NCI-H2029 treated with DMSO at 0.1 percent for 48 hours (cell line): ENCODE data around the gene PYGB.

Experiments
- DNase-seq: peaks from one replicate; lab custom pipeline; 2025; lab: John Stamatoyannopoulos, UW

PYGB gene

DNA sequence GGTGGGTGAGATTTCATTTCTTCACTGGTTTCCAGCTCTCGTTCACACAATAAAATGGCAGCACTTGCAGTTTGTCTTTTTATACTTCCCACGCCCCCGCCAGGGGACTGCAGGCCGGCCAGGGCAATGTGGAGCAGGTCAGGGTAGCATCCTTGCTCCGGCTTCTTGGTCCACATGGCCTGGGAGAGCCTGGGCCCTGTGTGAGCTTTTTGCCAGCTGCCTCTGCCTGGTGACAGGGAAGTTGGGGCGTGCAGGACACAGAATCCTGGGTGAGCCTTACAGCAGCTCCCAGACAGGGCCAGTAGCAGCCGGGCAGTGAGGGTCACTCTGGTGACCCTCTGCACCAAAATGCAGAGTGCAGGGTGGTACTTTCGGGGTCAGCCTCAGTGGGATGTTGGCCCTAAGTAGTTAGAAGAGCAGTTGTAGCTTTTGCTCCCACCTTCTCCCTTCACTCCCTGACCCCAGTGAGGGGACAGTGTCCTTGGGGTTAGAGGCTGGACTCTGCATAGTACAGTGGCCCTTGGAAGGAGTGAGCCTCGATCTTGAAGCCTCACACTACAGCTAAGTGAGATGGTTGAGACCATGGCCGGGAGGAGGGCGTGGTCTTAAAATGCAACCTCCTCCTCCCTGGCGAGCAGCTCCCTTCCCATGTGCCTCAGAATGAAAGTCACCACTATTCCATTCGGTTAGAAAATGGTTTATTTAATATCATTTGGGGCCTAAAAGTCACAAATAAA is 23.8 kb downstream of the PYGB start:
- no peak for DNase-seq

DNA sequence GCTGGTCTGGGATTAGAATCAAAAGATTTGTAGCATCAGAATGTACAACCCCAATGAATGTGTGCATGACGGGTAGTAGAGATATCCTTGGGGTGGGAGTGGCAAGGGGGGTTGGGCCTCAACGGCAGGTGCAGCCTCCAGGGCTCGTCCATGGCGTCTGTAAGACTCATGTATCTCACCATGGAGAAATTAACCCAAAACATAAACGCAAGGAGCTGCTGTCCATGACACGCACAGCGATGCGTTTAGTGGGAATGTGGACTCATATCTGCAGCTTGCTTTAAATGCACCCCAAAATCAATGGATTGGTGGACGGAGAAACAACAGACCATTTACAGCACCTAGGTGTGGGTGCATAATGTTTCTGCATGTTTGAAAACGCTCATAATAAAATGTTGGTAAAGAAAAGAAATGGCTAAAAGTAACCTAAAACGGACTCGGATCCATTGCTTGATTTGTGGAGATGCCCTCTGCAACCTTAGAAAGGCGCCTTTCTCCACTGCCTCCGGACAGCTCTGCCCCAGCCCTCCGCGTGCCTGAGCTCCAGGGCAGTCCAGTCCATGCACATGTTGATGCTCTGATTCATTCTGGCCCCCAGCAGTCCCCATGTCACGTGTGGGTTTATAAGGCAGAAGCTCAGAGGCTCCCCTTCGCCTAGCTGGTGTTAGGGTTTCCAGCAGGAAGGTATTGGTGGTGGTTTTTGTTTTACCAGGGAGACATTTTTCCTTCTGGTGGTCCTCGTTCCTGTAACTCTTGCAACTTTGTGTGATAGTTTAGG is 24.5 kb downstream of the PYGB start:
- no peak for DNase-seq

DNA sequence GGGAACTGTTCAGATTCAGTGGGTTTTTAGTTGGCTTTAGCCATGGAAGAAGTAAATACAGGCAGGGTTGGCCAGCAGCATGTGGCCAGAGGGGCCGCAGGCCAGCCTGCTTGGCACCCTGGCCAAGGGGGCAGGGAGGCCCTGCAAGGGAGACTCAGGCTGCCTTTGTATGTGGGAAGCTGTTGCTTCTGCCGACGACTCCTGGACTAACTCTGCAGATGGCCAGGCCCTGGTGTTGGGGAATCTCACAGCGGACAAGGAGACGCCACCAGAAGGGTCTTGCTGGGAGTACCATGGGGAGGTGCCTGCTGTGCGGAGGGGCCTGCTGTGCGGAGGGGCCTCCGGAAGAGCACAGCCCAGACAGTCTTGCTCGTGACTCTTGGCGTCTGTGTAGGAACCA is 25.2 kb downstream of the PYGB start:
- DNase-seq: no peak

DNA sequence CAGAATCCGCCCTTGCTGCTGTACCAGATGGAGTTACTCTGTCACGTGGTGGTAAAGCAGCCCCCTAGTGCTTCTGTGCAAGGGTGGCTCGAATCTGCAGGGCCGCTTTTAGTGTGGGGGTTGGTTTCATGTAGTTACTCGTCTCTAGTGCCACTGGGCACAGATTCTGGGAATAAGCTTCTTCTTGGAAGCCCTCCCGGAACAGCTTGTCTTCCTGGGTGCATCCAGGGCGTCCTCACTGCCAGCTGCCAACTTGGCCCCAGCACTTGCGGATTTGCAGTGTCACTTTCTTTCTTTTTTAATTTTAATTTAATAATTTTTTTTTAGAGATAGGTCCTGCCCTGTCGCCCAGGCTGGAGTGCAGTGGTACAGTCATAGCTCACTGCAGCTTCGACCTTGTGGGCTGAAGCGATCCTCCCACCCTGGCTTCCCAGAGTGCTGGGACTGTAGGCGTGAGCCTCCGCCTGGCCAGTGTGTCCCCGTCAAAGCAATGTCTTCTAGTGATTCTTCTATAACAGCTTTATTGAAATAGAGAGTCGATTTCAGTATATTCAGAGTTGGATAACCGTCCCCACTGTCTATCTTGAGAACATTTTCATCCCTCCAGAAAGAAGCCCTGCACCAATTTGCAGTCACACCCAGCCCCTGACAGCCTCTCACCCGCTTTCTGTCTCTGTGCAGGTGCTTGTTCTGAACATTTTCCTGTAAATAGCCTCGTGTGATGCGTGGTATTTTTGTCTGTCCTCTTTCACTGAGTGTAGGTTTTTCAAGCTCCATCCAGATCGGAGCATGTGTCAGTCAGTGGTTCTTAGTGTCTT is 25.9 kb downstream of the PYGB start:
- no peak for DNase-seq

DNA sequence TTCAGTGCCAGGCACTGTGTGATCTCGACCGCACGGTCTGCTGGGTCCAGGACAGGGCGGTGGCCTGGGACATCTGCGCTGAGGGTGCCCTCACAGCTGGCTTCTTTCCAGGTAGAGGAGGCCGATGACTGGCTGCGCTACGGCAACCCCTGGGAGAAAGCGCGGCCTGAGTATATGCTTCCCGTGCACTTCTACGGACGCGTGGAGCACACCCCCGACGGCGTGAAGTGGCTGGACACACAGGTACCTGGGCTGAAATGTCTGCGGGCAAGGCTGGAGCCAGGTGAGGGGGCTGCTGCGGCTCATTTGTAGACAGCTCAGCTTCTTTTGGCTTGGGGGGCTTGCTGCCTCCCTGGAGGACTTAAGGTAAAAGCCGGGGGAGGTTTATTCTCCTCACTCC is 26.6 kb downstream of the PYGB start:
- no peak for DNase-seq

DNA sequence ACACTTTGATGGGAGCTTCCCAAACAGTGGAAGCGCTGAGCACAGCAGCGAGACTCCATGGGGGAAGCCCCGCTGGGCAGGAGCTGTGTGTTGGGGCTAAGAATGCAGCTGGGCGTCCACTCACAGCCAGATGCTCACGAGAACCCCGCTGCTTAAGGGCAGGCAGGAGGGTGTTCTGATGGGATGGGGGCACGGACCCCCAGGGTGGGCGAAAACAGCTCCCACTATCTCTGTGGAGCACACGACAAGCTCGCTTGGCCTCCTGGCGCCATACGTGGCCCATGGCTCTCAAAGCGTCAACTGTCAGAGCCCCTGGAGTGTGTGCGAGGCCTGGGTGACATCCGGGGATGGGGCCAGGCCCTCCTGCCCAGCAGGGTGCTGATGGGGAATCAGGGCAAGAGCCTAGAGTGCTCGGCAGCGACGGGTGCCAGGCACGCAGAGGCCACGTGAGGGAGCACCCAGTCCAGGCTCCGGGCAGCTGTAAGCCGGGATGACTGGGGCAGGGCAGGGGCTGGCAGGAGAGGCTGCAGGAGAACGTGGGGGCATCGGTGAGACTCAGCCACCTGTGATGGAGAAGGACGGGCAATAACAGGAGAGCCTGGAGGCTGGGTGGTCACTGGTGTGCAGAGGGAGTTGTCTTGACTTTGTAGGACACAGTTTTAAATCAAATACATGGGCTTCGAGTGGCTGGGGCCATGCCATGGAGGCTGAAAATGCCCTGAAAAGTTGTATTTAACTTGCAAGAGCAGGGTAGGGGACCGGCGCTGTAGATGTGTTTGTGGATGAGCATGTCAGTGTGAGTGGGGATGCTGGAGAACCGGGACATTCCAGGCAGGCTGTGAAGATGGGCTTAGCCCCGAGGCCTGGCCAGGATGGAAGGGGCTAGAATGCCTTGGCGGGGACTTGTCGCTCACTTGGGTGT is 27.3 kb downstream of the PYGB start:
- no peak for DNase-seq

- no peak for DNase-seq
These were observed 28.1 kb downstream of the PYGB start for GRCh38 chr20:25275813-25276532.

- no peak for DNase-seq
These were observed 28.7 kb downstream of the PYGB start for GRCh38 chr20:25276533-25277050.

DNA sequence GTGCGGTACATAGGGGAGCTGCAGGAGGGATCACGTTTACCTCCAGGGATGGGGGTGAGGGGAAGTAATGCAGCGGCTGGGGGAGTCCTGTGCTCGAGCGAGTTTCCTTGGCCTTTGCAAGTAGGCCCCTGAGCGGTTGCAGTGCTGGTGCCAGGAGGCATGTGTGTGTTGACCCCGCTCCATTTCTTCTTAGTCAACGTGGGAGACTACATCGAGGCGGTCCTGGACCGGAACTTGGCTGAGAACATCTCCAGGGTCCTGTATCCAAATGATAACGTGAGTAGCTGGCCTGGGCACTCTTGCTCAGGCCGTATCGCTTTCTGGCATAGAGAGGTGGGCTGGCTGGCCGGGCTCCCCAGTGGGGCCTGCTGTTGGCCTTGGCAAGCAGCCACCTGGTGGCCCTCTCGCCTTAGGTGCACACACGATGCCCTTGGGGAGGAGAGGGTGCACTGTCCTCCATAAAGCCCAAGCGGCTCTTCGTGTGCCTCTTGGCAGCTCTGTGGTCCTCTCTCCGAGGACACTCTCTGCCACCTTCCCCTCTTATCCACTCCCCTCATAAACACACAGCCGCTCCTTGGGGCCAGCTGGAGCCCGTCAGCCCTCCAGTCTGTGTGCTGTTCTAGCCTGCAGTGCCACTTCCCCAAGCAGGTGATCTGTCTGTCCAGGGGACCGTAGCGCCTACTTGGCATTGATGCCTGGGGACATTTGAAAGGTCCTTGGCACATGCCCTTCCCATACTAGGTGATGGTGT is 29.3 kb downstream of the PYGB start:
- DNase-seq: peak; percentile 51

DNA sequence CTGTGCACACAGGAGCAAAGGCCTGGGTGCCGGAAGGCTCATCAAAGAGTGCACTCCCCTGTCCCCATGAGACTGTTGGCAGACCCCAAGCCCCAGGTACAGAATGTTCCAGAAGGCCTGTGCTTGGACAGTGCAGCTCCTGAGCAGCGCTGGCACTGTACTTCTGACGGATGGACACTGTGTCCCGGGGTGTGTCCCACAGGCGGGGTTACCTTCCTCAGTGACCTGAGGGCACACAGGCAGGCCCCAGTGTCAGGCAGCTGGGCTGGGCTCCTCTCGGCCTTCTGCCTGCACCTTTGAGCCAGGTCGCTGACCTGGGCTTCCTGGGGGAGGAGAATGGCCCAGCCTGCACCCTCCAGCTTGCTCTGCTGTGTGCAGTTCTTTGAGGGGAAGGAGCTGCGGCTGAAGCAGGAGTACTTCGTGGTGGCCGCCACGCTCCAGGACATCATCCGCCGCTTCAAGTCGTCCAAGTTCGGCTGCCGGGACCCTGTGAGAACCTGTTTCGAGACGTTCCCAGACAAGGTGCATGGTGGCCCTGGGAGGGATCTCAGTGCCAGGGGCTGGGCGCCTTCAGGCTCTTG is 30.1 kb downstream of the PYGB start:
- DNase-seq: no peak

- no peak for DNase-seq
These were observed 30.9 kb downstream of the PYGB start for GRCh38 chr20:25278636-25279361.

DNA sequence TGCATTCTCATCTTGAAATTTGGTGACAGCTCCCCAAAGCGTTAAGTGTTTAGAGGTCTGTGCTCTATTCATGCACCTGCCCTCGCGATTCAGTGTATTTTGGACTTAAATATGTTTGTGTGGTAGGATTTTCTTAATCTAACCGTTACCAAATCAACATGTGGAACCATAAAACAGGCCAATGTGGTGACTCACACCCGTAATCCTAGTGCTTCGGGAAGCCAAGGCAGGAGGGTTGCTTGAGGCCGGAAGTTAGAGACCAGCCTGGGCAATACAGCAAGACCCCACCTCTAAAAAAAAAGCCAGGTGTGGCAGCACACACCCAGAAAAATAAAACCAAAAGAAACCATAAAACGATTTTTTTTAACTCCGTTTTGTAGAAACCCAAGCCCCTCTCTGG is 31.5 kb downstream of the PYGB start:
- DNase-seq: no peak

- DNase-seq: peak; percentile 94
These were observed 32.2 kb downstream of the PYGB start for GRCh38 chr20:25280051-25280573.

DNA sequence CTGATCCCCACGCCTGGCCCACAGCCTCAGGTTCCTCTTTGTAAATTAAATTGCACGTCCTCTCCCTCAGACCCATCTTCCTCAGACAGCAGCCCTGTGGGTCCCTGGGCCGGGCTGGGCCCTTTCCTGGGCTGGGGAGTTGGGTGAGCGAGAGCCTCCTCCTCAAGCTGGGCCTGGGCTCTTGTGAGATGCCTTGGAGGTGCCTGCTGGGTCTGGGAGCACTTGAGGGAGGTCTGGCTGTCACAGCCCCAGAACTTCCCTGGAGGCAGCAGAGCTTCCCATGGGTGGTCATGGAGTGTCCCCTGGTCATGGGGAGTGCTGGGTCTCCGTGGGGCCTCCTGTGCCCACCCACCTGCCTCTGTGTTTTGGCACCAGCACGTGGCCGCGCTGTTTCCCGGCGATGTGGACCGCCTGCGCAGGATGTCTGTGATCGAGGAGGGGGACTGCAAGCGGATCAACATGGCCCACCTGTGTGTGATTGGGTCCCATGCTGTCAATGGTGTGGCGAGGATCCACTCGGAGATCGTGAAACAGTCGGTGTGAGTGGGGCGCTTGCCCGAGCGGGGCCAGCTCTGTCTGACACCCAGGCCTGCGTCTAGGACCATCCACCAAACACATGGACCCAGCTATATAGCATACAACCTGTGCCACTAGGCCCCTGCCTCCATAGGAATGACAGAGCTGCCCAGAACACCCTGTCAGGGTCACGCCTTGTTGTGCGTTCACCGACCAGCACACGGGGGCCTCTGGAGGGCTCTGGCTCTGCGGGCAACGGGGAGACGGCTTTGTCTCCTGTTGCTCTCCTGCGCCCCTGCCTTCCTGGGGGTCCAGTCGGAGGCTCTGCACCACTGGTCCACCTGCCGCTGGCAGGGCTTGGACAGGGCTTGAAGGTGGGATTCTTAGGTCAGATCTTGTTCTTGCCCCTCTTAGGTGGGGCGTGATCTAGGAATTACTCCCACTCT is 33.0 kb downstream of the PYGB start:
- no peak for DNase-seq

DNA sequence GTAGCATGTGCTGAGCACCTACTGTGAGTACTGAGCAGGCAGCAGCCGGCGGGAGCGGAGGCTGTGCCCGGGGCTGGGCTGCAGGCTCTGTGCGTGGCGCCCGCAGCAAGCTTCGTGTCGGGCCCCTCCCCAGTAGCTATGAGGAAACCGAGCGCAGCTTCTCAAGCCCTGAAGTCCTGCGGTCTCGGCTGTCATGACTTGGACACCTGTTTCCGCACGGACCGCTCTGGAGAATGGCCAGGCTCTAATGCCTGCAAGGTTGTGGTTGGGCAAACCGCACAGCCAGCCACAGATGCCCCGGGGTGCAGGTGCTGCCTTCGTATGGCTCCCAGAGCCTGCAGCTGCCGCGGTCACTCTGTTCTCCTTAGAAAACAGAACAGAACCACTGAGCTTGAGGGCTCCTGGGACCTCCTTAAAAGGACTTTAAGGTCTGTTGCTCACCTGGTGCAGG is 33.7 kb downstream of the PYGB start:
- DNase-seq: peak; percentile 63

- DNase-seq: peak; percentile 55
These were observed 34.3 kb downstream of the PYGB start for GRCh38 chr20:25282034-25282781.

DNA sequence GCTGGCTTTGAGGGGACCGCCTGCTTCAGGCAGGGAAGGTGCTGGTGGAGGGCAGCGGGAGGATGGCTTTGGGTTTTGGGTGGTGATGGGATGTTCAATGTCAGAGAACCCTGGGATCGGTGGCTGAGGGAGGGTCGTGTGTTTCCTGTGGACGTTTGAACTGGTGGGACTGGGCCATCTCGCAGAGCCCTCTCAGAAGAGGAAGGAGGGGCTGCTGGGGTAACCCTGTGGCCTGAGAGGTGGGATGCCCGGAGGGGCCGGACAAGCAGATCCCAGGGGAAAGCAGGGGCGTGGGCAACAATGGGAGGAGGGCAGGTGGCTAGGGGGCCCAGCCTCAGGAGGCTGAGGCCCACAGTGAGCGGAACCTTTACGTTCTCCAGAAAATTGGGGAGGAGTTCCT is 34.9 kb downstream of the PYGB start:
- no peak for DNase-seq
